ENCODE measurements around the gene NUDT3.

DNA sequence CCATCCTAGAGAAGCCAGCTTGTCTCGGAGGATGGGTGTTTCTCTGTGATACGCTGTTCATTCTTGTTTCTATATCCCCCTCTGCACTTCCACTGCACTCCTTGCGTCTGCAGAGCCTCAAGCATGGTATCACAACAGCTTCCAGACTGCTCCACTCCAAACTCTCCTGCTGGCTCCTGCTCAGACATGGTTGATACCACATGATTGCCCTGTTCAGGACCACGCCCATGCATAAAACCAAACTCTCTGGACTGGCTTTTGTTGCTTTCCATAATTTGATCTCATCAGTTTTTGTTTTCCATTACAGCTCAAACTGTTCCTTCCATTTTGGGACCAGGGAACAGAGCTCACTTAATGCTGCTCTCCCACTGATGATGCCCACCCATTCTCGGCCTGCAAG, 113.6 kb downstream of the NUDT3 start:
- TF ChIP-seq, protein P1, sequence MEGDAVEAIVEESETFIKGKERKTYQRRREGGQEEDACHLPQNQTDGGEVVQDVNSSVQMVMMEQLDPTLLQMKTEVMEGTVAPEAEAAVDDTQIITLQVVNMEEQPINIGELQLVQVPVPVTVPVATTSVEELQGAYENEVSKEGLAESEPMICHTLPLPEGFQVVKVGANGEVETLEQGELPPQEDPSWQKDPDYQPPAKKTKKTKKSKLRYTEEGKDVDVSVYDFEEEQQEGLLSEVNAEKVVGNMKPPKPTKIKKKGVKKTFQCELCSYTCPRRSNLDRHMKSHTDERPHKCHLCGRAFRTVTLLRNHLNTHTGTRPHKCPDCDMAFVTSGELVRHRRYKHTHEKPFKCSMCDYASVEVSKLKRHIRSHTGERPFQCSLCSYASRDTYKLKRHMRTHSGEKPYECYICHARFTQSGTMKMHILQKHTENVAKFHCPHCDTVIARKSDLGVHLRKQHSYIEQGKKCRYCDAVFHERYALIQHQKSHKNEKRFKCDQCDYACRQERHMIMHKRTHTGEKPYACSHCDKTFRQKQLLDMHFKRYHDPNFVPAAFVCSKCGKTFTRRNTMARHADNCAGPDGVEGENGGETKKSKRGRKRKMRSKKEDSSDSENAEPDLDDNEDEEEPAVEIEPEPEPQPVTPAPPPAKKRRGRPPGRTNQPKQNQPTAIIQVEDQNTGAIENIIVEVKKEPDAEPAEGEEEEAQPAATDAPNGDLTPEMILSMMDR (IDR thresholded peaks at IDR 0.05) = no peak
- no peak for TF ChIP-seq TEAD4 (IDR thresholded peaks at IDR 0.05; ENCODE audit: borderline replicate concordance, insufficient read depth)
- TF ChIP-seq EP300 (IDR thresholded peaks at IDR 0.05; ENCODE audit: borderline replicate concordance in 1 of 2, low read depth in 1 of 2, low read length in 1 of 2) = no peak
- TF ChIP-seq NRF1 (IDR thresholded peaks at IDR 0.05; ENCODE audit: low read depth, low read length) = no peak
- TF ChIP-seq YY1 (IDR thresholded peaks at IDR 0.05; ENCODE audit: low read depth) = no peak
- TF ChIP-seq, protein P2, sequence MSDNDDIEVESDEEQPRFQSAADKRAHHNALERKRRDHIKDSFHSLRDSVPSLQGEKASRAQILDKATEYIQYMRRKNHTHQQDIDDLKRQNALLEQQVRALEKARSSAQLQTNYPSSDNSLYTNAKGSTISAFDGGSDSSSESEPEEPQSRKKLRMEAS (IDR thresholded peaks at IDR 0.05; ENCODE audit: low read depth) = no peak
- TF ChIP-seq, protein P3, sequence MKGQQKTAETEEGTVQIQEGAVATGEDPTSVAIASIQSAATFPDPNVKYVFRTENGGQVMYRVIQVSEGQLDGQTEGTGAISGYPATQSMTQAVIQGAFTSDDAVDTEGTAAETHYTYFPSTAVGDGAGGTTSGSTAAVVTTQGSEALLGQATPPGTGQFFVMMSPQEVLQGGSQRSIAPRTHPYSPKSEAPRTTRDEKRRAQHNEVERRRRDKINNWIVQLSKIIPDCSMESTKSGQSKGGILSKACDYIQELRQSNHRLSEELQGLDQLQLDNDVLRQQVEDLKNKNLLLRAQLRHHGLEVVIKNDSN (IDR thresholded peaks at IDR 0.05; ENCODE audit: borderline replicate concordance, low read depth) = no peak
- no peak for TF ChIP-seq POLR2AphosphoS5 (IDR thresholded peaks at IDR 0.05; ENCODE audit: low read depth, low read length)
- TF ChIP-seq SIN3A (IDR thresholded peaks at IDR 0.05; ENCODE audit: borderline replicate concordance, low read depth, low read length) = no peak
- no peak for TF ChIP-seq RCOR1 (IDR thresholded peaks at IDR 0.05; ENCODE audit: low read length)
- TF ChIP-seq EZH2phosphoT487 (IDR thresholded peaks at IDR 0.05; ENCODE audit: borderline replicate concordance, low read depth) = no peak
- no peak for TF ChIP-seq FOSL2 (IDR thresholded peaks at IDR 0.05; ENCODE audit: borderline replicate concordance, low read depth)
- TF ChIP-seq, protein P4, sequence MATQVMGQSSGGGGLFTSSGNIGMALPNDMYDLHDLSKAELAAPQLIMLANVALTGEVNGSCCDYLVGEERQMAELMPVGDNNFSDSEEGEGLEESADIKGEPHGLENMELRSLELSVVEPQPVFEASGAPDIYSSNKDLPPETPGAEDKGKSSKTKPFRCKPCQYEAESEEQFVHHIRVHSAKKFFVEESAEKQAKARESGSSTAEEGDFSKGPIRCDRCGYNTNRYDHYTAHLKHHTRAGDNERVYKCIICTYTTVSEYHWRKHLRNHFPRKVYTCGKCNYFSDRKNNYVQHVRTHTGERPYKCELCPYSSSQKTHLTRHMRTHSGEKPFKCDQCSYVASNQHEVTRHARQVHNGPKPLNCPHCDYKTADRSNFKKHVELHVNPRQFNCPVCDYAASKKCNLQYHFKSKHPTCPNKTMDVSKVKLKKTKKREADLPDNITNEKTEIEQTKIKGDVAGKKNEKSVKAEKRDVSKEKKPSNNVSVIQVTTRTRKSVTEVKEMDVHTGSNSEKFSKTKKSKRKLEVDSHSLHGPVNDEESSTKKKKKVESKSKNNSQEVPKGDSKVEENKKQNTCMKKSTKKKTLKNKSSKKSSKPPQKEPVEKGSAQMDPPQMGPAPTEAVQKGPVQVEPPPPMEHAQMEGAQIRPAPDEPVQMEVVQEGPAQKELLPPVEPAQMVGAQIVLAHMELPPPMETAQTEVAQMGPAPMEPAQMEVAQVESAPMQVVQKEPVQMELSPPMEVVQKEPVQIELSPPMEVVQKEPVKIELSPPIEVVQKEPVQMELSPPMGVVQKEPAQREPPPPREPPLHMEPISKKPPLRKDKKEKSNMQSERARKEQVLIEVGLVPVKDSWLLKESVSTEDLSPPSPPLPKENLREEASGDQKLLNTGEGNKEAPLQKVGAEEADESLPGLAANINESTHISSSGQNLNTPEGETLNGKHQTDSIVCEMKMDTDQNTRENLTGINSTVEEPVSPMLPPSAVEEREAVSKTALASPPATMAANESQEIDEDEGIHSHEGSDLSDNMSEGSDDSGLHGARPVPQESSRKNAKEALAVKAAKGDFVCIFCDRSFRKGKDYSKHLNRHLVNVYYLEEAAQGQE (IDR thresholded peaks at IDR 0.05; ENCODE audit: low read depth, low read length) = no peak
- TF ChIP-seq, protein P5, sequence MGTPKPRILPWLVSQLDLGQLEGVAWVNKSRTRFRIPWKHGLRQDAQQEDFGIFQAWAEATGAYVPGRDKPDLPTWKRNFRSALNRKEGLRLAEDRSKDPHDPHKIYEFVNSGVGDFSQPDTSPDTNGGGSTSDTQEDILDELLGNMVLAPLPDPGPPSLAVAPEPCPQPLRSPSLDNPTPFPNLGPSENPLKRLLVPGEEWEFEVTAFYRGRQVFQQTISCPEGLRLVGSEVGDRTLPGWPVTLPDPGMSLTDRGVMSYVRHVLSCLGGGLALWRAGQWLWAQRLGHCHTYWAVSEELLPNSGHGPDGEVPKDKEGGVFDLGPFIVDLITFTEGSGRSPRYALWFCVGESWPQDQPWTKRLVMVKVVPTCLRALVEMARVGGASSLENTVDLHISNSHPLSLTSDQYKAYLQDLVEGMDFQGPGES (IDR thresholded peaks at IDR 0.05; ENCODE audit: low read depth, low read length) = no peak
